Keratinocyte (primary cell): Measurements from ENCODE around the gene TBC1D14.

Experiments
- EZH2 ChIP-seq: IDR thresholded peaks from one replicate; pipeline ENCODE4 v1.6.1; 2012; ENCODE audit warnings: inconsistent platforms, mild to moderate bottlenecking, low read length, moderate library complexity
- TF ChIP-seq, protein P1 (sequence below), 3 experiments: IDR thresholded peaks in 1 of 3; conservative IDR thresholded peaks in 1 of 3; optimal IDR thresholded peaks in 1 of 3; 2 replicates in 2 of 3; 3 replicates in 1 of 3; pipeline versions ENCODE3 to v1.5.1; 2011; ENCODE audit warnings: low read length in 3 of 3, mild to moderate bottlenecking in 3 of 3, moderate library complexity in 2 of 3, control low read depth in 1 of 3, inconsistent platforms in 1 of 3; ENCODE audit not compliant: insufficient read depth in 2 of 3; ENCODE audit errors: extremely low read depth in 1 of 3

DNA sequence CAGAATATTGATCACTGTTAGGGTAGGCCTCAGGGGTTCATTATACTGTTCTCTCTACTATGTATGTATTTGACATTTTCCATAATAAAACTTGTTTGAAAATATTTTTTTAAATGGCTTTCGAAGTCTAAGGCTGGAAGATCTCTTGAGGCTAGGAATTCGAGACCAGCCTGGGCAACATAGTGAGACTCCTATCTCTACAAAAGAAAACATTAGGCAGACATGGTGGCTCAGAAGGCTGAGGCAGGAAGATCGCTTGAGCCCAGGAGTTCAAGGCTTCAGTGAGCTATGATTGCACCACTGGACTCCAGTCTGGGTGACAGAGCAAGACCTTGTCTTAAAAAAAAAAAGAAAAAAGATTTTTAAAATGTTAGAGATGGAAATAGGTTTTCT, 15.5 kb upstream of the TBC1D14 start:
- TF ChIP-seq, protein P1, sequence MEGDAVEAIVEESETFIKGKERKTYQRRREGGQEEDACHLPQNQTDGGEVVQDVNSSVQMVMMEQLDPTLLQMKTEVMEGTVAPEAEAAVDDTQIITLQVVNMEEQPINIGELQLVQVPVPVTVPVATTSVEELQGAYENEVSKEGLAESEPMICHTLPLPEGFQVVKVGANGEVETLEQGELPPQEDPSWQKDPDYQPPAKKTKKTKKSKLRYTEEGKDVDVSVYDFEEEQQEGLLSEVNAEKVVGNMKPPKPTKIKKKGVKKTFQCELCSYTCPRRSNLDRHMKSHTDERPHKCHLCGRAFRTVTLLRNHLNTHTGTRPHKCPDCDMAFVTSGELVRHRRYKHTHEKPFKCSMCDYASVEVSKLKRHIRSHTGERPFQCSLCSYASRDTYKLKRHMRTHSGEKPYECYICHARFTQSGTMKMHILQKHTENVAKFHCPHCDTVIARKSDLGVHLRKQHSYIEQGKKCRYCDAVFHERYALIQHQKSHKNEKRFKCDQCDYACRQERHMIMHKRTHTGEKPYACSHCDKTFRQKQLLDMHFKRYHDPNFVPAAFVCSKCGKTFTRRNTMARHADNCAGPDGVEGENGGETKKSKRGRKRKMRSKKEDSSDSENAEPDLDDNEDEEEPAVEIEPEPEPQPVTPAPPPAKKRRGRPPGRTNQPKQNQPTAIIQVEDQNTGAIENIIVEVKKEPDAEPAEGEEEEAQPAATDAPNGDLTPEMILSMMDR (optimal IDR thresholded peaks at IDR 0.05 in 1 of 3, IDR thresholded peaks at IDR 0.05 in 1 of 3, conservative IDR thresholded peaks at IDR 0.05 in 1 of 3; ENCODE audit: extremely low read depth in 1 of 3, insufficient read depth in 2 of 3, low read length in 3 of 3): no peak
- no peak for TF ChIP-seq EZH2
